Brain microvascular endothelial cell (primary cell): ENCODE data around the gene ELFN1.

ENCODE experiments used
- DNase-seq: peaks from one replicate; pipeline ENCODE4 v3.0.0-alpha.2; 2020
- H3K27ac ChIP-seq: fragments of 250-450 bp; sonication (Bioruptor Pico); 2 replicates; pipeline ENCODE4 v1.5.1; 2020; ENCODE audit warnings: mild to moderate bottlenecking, moderate library complexity
- H3K27me3 ChIP-seq: fragments of 250-450 bp; sonication (Bioruptor Pico); replicated peaks from 2 replicates; pipeline ENCODE4 v1.5.1; 2020; ENCODE audit warnings: mild to moderate bottlenecking
- H3K36me3 ChIP-seq: fragments of 250-450 bp; sonication (Bioruptor Pico); replicated peaks from 2 replicates; pipeline ENCODE4 v1.5.1; 2020; ENCODE audit warnings: mild to moderate bottlenecking
- H3K4me3 ChIP-seq: 2 replicates; pipeline ENCODE4 v1.5.1; 2011; ENCODE audit warnings: low read depth, mild to moderate bottlenecking, control low read depth, low read length, moderate library complexity
- CTCF ChIP-seq: IDR thresholded peaks from 2 replicates; pipeline ENCODE4 v1.5.1; 2011; ENCODE audit warnings: low read depth, mild to moderate bottlenecking, moderate library complexity, low read length, control low read depth, inconsistent platforms; ENCODE audit errors: missing control alignments
- in situ Hi-C: cut with HindIII; loops from 2 replicates; pipeline ENCODE4 v1.10.0; 2017; ENCODE audit warnings: low sequenced_read_pairs, low pct_ligation_motif_present

ELFN1 gene

GRCh38 chr7:1708596-1709251 lies 38.6 kb downstream of the ELFN1 start:
- Histone ChIP-seq H3K4me3 (no peak overlapping the region), H3K36me3 (no peaks in the 10 kb centered on the region), H3K27ac (no peak overlapping the region), H3K27me3 (no peaks in the 10 kb centered on the region)
- DNase-seq = no peak
- in situ Hi-C loops = no loop called here
- no peak for TF ChIP-seq CTCF

GRCh38 chr7:1709281-1709680 lies 39.2 kb downstream of the ELFN1 start:
- no peak for DNase-seq
- no peaks in the 10 kb centered on the region for H3K36me3 ChIP-seq
- no peak overlapping the region for H3K27ac ChIP-seq
- H3K27me3 ChIP-seq = no peaks in the 10 kb centered on the region
- no peak for TF ChIP-seq CTCF
- in situ Hi-C loops = no loop called here
- H3K4me3 ChIP-seq = no peak overlapping the region

- Histone ChIP-seq H3K4me3 (no peak overlapping the region), H3K27ac (no peak overlapping the region), H3K36me3 (no peaks in the 10 kb centered on the region), H3K27me3 (no peaks in the 10 kb centered on the region)
- no peak for DNase-seq
- TF ChIP-seq CTCF = peak; percentile 44
- in situ Hi-C loops = no loop called here
These were observed 39.8 kb downstream of the ELFN1 start for GRCh38 chr7:1709900-1710299.

- TF ChIP-seq CTCF = no peak
- no peak overlapping the region for H3K27ac ChIP-seq
- H3K36me3 ChIP-seq = no peaks in the 10 kb centered on the region
- no peaks in the 10 kb centered on the region for H3K27me3 ChIP-seq
- in situ Hi-C loops = no loop called here
- no peak overlapping the region for H3K4me3 ChIP-seq
- DNase-seq = no peak
These were observed 40.9 kb downstream of the ELFN1 start for GRCh38 chr7:1710936-1711335.

GRCh38 chr7:1712907-1713501 lies 42.9 kb downstream of the ELFN1 start:
- Histone ChIP-seq H3K27me3 (no peaks in the 10 kb centered on the region), H3K27ac (no peak overlapping the region), H3K4me3 (no peak overlapping the region), H3K36me3 (no peaks in the 10 kb centered on the region)
- TF ChIP-seq CTCF = no peak
- DNase-seq = no peak
- in situ Hi-C loops = no loop called here
